B cell (primary cell): ENCODE data around the gene GP1BB.

Experiments used
- EZH2 ChIP-seq: IDR thresholded peaks from 2 replicates; pipeline ENCODE4 v1.6.1; 2012; ENCODE audit warnings: borderline replicate concordance, low read depth, mild to moderate bottlenecking, moderate library complexity, low read length; ENCODE audit not compliant: insufficient read depth, poor library complexity, severe bottlenecking
- TF ChIP-seq, protein P1 (sequence below): fragments of 200-600 bp; IDR thresholded peaks from one replicate; pipeline ENCODE4 v1.8.0; 2022; ENCODE audit warnings: antibody characterized with exemption, mild to moderate bottlenecking

DNA sequence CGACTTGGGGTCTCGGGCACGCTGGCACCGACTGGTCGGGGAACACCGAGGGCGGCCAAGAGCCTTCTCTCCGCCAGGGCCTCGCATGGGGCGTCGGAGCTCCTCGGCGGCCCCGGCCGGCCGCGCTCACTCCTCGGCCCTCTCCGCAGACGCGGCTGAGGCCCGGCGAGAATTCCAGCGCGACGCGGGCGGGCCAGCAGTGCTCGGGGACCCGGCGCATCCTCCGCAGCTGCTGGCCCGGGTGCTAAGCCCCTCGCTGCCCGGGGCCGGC lies 42.8 kb downstream of the GP1BB start:
- TF ChIP-seq, protein P1, sequence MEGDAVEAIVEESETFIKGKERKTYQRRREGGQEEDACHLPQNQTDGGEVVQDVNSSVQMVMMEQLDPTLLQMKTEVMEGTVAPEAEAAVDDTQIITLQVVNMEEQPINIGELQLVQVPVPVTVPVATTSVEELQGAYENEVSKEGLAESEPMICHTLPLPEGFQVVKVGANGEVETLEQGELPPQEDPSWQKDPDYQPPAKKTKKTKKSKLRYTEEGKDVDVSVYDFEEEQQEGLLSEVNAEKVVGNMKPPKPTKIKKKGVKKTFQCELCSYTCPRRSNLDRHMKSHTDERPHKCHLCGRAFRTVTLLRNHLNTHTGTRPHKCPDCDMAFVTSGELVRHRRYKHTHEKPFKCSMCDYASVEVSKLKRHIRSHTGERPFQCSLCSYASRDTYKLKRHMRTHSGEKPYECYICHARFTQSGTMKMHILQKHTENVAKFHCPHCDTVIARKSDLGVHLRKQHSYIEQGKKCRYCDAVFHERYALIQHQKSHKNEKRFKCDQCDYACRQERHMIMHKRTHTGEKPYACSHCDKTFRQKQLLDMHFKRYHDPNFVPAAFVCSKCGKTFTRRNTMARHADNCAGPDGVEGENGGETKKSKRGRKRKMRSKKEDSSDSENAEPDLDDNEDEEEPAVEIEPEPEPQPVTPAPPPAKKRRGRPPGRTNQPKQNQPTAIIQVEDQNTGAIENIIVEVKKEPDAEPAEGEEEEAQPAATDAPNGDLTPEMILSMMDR = no peak
- TF ChIP-seq EZH2 = no peak
